ENCODE measurements around the gene DENND1A.
A peak's percentile ranks its signal among the peaks of the same experiment; 100 is the strongest.
"Not testable (repeated sequence)": the region's sequence is repeated elsewhere in the genome, so short reads cannot be mapped to it uniquely, and the experiment has no call there.

Gene DENND1A

DNA sequence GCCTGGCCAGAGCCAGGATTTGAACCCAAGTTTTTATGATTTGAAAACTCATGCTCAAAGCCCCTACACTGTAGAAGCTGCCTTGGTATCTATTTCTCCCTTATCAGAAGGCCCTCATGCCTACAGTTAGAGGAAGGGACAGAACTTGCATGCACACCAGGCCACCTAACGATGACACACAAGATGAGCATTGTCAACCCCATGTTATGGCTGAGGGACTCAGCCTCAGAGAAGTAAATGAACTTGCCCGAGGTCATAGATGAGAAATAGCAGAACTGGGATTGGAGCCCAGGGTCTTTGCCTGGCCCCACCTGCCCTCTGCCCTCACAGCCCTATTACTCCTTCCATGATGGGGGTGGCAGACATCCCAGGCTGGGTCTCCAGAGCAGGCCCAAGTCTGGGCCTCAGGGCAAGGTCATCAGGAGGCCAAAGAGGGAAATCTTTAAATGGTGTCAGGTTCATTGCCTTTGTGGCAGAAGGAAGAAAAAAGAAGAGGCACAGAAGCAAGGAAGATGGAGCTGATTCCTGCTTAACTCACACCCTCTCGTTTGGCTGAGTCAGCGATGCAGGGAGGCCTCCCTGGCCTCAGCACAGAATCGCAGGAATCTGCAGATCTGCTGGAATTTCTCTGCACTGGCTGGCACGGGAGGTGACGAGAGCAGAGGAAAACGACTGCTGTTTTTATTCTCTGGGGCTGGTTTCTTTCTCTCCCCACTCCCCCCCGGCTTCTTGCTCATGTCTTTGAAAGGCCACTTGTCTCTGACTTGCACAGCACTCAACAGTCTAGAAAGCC, 594.5 kb downstream of the DENND1A start:
- DNase-seq (ENCODE audit: low spot score): peak; percentile 35

DNA sequence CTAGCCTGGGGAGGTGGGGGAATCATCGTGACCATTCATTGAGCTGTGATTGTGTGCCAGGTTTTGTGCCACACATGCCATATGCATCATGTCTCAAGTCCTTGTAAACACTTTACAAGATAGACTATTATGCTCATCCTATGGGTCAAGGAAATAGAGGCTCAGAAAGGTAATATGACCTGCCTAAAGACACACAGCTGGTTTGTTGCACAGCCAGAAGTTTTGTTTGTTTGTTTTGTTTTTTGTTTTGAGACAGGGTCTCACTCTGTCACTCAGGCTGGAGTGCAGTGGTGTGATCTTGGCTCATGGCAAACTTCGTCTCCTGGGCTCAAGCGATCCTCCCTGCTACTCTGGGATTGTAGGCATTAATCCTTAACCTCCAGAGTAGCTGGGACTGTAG, 595.3 kb downstream of the DENND1A start:
- no peak for DNase-seq (ENCODE audit: low spot score)

DNA sequence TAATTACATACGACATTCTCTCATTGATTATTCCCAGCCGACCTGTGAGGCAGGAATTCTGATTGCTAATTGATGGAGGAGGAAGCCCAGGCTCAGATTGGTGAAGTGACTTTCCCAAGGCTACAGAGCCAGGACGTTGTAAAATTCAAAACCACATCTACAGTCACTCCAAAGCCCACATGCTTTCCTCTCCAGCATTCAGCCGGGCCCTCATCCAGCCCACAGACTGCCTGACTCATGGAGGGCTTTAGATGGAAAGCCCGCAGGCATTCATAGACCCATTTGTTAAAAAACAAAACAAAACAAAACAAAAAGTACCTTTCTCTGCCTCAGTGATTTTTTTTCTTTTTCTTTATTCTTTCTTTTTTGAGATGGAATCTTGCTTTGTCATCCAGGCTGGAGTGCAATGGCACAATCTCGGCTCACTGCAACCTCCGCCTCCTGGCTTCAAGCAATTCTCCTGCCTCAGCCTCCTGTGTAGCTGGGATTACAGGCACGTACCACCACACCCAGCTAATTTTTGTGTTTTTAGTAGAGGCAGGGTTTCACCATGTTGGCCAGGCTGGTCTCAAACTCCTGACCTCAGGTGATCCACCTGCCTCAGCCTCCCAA, 596.8 kb downstream of the DENND1A start:
- not testable (repeated sequence) for DNase-seq (ENCODE audit: low spot score)

DNA sequence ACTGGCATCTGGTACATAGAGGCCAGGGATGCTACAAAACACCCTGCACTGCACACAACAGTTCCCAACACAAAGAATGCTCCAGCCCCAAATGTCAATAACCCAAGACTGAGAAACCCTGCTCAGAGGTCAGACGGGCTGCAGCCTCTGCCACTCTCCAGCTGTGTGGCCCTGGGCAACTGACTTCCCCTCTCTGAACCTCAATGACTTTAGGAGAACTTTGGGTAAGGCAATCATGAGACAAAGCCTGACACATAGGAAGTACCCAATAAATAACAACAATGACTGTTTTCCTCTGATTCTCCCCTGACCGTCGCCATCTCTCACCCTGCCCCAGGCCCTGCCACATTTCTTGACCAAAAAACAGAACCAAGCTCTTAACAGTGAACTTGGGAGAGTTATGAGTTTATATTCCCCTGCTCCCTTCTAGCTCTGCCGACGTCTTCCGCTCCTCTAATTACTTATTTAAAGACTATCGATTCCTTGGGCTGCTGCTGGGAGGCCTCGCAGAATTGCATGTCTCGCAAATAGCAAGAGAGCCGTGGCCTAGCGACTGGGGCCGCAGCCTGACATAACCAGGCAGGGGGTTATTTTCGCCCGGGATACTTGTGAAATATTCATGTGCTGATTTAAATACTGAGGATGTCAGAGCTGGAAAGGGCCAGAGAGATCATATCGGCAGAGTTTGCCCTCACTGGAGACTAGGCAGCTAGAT, 598.4 kb downstream of the DENND1A start:
- DNase-seq (ENCODE audit: low spot score): no peak
